HG03135 (cell line): ENCODE data around the gene PRKN.
"Not testable (repeated sequence)": the region's sequence is repeated elsewhere in the genome, so short reads cannot be mapped to it uniquely, and the experiment has no call there.

Source experiments
- ATAC-seq: cut with Tn5 transposase; IDR thresholded peaks from one replicate; pipeline ENCODE4 v1.9.1; 2021; ENCODE audit warnings: mild to moderate bottlenecking, moderate library complexity; ENCODE audit not compliant: unreplicated experiment

The PRKN gene

DNA sequence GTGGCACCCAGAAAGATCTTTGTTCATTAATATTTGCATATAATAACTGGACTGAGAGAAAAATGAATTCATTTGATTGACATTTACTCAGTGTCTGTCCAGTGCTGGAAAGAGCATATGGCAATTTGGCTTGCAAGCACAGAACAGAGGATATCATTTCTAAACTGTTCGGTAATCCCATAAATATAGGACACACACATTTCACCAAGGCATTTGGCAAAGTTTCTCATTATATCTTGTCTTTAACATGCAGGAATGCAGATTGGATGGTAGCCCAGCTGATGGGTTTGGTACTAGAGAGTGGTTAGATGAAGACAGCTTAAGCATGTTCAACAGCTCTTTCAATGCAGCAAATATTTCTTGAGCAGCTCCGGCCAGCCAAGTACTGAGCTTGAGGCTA, 259.2 kb downstream of the PRKN start:
- ATAC-seq, result no peak

DNA sequence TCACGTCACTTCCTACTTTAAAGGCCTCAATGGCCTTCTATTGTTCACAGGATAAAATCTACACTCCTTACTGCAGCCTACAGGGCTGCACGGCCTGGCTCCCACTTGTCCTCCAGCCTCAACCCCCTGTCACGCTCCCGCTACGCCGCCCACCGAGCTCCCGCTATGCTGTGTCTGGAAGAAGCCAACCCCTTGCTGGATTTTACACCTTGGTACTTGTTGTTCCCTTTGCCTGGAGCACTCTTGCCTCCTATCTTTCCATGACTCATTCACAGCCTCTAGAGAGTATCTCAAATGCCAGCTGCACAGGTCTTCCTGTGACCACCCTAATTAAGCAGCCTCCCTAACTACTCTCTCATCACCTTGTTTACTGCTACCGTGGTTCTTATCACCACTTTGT, 259.9 kb downstream of the PRKN start:
- no peak for ATAC-seq

DNA sequence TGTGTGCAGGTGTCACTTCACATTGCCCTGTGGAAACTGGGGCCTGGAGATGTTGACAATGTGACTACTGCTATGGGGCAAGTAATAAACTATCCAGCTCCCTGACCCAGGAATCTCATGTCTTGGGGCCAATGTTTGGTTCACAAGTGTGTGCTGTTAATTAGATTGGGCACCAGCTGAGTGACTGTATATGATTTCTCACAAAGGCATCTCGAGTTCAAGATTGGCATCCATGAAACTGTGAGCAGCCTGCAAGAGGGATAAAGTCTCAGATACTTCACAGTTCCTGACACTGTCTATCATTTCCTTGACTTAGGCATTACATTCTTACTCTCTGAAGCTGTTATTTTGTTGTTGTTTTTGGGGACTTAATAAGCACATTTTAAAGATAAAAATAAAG, 264.0 kb downstream of the PRKN start:
- no peak for ATAC-seq

DNA sequence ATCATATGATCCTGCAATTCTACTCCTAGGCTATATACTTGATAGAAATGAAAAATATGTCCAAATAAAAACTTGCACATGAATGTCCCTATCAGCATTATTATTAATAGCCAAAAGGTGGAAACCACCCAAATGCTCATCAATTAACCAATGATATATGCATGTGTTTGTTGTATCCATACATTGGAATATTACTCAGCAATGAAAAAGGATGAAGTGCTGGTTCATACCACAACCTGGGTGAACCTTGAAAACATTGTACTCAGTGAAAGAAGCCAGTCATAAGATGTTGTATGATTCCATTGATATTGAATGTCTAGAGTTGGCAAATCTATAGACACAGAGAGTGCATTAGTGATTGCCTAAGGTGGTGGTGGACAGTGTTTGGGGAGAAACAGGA, 267.6 kb downstream of the PRKN start:
- no peak for ATAC-seq

DNA sequence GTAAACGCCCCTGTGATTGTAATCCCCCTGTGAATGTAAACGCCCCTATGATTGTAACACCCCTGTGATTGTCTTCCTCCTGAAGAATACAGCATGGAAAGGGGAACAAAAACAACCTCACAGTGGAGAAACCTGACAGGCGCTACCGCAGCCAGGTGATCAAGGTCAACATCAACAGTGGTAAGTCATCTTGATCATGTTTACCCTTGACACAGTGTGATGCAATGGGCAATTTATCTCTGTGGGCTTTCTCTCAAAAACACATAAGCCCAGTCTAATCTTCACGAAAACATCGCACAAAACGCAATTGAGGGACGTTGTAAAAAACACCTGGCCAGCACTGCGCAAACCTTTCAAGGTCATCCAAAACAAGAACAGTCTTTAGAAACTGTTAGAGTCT, 277.2 kb downstream of the PRKN start:
- no peak for ATAC-seq

DNA sequence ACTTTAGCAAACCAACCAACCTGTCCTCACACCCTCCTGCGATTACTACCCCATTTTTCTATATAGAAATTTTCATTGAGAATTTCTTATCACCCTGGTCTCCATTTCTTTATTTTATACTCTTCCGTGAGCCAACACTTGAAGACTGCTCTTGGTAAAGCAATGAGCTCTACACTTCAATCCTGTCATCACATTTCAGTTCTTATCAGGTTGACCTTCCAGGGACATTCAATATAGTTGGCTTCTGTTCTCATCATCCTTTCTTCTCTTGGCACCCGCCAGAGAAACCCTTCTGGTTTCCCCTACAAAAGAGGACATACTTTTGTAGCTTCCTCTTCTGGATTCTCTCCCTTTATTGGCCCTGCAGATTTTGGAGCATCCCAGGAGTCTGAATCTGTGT, 279.3 kb downstream of the PRKN start:
- ATAC-seq, result no peak

DNA sequence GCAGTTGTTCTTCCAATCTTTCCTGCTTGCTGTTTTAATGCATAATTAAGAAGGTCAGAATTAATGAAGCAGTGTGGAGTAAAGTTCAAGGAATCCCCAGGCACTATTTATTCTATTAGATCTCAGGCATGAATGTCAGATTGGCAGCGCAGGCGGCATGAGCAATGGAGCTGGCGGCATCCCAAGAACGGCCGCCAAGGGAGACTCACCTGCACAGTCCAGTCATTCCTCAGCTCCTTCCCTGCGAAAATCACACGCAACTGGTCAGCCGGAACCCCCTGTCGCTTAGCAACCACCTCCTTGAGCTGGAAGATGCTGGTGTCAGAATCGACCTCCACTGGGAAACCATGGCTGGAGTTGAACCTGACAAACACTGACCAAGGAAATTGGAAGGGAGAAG, 284.5 kb downstream of the PRKN start:
- no peak for ATAC-seq

DNA sequence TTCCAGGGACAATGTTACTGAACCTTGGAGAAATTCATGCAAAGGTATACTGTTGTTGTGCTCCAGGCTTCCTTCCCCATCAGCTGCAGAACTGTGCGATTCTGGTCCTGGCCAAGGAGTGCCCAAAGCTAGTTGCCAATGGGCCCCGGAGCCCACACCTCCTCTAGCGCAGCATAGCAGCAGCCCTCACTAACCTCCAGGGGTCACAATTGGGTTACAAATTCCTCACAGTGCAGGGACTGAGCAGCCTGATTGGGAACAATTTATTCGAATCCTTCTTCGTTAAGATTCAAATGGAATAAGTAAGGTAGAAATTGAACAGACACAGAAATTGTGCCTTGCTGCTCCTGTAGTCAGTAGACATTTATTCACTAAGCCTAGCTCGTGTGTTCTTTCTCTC, 284.9 kb downstream of the PRKN start:
- no peak for ATAC-seq

DNA sequence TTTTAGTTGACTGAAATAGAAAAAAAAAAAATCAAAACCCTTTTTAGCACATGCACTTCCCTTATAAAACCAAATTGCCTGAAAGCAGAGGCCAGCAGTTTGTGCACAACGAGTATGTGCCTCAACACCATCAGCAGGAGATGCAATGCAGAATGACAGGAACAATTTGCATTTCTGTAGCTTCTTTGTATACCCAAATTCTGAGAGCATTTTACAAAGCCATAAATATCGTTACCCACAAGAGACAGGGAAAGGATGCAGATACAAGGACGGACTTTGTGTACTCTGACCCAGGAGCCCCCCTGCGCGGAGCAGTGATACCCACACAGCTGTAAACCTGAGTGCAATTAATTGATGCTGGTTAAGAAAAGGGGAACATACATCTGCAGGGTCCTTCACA, 285.6 kb downstream of the PRKN start:
- ATAC-seq, result no peak

DNA sequence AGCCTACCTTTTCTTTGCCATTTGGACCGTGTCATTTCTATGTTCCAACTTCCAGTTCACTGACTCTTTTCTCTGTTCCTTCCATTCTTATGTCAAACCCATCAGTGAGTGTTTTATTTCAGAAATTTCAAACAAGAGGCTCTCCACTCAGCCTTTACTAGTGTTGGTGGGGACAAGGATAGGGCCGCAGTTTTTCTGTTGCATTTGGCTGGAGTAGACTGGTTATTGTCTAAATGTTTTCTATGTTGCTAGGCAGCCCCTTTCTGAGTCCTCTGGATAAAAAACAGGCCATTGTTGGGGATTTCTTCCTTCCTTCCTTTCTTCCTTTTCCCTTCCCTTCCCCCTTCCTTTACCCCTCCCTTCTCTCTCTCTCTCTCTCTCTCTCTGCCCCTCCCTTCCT, 288.6 kb downstream of the PRKN start:
- no peak for ATAC-seq

DNA sequence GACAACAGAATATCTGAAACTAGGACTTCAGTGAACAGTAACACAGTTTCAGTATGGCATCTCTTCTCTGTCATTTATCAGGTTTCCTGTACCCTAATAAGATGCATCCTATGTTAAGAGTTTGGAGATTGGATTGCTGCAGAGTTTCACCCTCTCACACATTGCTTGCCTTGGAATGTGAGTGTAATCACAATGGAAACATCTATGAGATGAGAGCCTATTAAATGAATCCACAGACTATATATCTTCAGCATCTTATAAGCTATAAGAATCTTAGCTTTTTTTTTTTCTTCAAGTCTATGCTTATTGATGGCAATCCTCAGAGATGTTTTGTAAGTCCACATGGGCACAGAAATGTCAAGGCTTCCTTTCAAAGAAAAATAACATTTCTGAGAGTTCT, 292.5 kb downstream of the PRKN start:
- ATAC-seq, result no peak

DNA sequence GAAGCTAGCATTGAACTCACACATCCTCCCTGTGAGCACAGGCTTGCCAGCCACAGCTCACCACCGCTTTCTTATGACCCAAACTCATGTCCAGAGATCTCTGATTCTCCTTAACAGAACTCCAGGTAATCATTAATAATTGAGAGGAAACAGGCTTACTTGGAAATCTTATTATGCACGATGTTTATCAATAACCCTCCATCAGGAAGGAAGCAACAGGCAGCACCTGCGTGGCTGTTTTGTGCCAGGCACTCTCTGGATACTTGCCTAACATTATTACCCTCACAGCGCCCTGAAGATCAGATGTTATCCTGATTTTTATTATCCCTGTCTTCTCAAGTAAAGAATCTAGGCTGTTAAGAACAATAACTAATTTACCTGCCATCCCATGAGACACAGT, 306.6 kb downstream of the PRKN start:
- no peak for ATAC-seq

DNA sequence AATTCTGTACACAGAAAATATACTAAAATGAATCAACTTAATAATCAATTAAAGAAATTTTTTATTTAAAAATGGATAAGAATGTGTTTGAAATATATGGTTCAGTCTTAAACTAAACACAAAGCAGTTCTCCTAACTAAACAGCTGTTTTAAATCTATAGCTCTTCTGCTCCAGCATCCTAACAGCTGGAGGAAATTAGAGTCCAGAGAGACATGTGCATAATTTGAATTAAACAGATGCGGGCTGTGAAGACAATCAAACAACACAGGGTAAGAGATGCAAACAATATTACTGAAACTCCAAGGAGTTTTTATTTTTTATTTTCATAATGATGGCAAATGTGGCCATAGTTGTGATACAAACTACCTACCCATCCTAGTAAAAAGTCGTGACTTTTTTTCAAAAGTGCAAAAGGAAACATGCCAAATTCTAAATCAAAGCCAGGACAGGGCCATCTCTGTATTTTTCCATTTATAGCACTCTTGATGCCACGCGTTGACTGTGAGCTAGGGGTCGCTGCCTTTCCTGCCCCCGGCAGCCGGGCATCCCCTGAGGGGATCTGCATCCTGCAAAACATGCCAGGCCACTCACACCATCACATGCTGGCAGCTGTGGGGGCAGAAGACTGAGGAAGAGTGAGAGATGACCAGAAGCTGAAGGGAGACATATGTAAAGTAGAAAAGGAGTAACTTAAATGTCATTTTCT, 310.6 kb downstream of the PRKN start:
- no peak for ATAC-seq

DNA sequence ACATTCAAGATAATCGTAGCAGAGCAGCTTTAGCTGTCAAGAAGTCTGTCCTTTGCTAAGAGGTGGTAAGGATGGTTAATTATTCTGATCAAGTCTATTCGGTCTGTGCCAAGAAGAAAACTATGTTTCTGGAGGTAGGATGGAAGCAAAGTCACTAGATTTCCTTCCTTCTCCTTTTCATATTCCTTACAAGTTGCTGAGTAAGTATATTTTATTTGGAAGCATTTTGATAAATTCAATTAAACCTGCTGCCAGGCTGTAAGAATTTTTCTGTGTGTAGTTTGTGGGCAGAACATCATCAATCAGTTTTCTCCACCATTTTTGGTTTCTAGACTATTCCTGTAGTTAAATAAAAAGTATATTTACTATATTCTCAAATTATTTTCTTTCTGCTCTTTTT, 311.3 kb downstream of the PRKN start:
- no peak for ATAC-seq

DNA sequence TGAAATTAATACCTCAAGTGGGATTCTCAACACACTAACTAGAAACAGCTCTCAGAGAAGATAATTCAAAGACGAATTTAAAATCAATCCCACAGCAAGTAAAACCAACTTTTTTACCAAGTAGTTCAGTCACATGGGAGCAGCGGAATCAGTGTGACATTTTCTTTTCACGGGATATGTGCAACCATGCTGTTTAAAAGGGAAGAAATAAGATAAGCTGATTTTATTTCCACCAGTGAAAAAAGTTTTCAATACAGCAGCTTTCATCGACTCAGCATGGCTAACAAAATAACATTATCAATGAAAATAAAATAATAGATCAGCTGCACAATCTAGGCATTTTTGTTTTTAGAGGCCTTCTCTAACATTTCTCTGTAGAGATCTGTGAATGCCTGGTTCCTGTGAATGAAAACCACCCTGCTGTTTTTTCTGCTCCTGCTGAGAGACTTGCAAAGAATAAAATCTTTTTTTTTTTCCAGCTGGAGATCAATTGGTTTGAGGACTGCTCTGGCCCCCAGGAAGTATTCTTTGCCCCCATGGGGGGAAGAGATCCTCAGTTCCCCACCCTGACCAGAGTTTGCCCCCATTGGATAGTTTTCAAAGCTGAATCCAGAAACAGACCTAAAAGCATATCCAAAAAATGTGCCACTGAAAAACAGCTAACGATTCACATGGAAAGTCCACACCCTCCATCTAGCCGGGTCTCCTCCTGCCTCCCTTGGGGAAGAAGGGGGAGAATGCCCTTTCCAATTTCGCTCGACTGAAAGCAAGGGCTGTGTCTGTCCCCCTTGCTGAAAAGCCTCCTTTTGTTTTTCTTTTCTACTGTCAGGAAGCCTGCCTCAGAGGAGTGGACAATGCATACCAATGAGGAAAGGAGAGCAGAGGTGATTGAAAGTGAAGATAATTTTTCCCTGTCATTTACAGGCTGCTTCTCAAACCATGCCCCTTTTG, 317.6 kb downstream of the PRKN start:
- no peak for ATAC-seq

DNA sequence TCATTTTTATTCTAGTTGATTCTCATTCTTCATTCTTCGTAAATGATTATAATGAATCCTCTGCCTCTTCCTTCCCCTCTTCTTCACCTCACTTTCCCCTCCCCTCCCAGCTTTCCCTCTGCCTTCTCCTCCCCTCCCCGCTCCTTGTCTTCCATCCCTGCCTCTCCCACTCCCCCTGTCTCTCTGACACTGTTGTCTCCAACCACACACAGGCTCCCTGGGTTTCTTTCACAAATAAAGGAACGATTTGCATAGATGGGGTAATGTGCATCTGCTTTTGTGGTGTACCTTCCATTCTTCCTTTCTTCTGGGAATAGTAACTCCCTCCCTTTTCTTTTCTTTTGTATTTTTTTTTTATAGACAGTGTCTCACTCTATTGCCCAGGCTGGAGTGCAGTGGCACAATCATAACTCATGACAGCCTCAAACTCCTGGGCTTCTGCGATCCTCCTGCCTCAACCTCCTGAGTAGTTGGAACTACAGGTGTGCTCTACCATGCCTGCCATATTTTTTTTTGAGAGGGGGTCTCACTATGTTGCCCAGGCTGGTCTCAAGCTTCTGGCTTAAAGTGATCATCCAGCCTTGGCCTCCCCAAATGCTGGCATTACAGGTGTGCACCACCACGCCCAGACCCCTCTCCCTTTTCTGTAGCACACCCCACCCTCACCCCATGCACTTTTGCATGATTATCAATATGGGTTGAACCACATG, 318.6 kb downstream of the PRKN start:
- no peak for ATAC-seq

DNA sequence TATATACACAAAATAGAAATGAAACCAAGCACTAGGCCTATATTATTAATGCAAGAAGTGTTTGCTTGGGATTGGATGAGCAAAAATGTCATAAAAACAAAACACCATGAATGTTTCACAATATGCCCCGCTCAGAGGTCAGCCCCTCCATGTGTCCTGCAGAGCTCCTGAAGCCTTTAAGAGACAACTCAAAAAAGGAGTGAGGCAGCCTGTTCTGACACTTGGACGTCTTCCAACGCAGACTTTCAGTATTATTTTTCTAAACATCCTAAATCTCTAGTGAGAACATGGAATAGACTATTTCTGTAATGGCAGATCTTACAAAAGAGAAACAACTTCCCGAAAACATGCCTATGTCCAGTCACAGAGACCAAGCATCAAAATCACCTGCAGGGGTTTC, 322.6 kb downstream of the PRKN start:
- ATAC-seq, result no peak

DNA sequence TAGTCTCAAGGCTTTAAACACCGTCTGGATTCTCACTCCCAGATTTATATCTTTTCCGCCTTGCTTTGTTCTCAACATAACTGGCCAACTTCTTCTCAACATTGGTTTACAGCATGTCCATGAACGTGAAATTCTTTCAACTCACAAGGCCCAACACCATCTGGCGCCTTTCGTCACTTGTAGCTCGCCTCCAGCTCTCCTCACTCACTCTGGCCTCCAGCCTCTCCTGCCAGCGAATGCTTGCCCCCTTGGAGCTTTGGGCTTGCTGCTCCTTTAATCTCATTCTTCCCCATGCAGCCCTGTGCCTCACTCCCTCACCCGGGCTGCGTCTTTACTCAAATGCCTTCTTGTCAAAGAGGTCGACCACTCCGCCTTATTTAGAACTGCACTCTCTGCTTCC, 324.5 kb downstream of the PRKN start:
- no peak for ATAC-seq

DNA sequence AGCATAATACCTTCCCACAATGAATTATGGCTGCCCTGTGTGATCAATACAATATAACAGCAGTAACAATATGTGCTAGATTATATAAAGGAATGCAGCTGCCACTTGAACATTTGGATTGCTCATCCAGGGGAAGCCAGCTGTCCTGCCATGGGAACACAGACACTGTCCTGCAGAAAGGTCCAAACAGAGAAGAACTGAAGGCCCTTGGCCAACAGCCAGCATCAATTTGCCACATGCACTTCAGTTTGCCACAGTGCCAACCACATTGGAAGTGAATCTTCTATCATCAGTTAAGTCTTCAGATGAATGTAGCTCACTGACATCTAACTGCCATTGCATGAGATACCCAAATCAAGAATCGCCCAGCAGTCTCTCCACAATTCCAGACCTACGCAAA, 332.4 kb downstream of the PRKN start:
- no peak for ATAC-seq

DNA sequence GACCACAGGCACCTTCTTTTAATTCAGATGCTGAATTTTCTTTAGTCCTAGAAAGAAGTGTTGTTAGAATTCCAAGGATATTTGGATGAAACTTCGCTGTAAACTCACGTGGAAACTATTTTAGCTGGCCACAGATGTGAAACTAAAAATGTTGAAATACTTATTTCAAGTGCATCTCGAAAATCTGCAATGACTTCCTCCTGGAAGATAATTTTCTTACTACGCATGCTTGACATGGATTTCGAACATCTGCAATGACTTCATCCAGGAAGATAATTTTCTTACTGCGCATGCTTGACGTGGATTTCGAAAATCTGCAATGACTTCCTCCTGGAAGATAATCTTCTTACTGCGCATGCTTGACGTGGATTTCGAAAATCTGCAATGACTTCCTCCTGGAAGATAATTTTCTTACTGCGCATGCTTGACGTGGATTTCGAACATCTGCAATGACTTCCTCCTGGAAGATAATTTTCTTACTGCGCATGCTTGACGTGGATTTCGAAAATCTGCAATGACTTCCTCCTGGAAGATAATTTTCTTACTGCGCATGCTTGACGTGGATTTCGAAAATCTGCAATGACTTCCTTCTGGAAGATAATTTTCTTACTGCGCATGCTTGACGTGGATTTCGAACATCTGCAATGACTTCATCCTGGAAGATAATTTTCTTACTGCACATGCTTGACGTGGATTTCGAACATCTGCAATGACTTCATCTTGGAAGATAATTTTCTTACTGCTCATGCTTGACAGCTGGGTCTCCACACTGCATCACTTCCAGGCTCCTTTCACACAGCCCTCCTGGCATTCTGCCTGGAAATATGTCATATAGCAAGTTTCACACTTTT, 336.4 kb downstream of the PRKN start:
- ATAC-seq, result not testable (repeated sequence)
